Tibial artery (tissue), 4 donors: ENCODE results near the gene B4GALNT4.

Experiments
- DNase-seq, 2 donors: peaks; one replicate each; pipeline ENCODE4 v3.0.0-alpha.2; 2019
- H3K27ac ChIP-seq, 2 donors: fragments of 200-600 bp; sonication (generic) in 1 of 2; 1 replicate in 1 of 2; 2 replicates in 1 of 2; pipeline ENCODE4 v1.5.1; 2018 to 2019; ENCODE audit warnings: mild to moderate bottlenecking in 1 of 2
- H3K27me3 ChIP-seq, 2 donors: fragments of 200-600 bp; sonication (generic) in 1 of 2; one replicate each; pipeline versions ENCODE4 v1.5.1 to v1.6.0; 2016 to 2019
- H3K36me3 ChIP-seq, 3 donors: fragments of 200-600 bp; sonication (generic) in 2 of 3; one replicate each; pipeline ENCODE4 v1.5.1; 2016 to 2019; ENCODE audit warnings: mild to moderate bottlenecking in 2 of 3
- H3K4me1 ChIP-seq, 4 donors: fragments of 200-600 bp; sonication (generic) in 2 of 4; 1 replicate in 3 of 4; 2 replicates in 1 of 4; pipeline ENCODE4 v1.5.1; 2016 to 2019
- H3K4me3 ChIP-seq, 2 donors: fragments of 200-600 bp; sonication (generic) in 1 of 2; 1 replicate in 1 of 2; 2 replicates in 1 of 2; pipeline ENCODE4 v1.5.1; 2018 to 2019; ENCODE audit warnings: mild to moderate bottlenecking in 2 of 2
- H3K9me3 ChIP-seq, 3 donors: fragments of 200-600 bp; sonication (generic) in 1 of 3; one replicate each; pipeline ENCODE4 v1.5.1; 2016 to 2019
- CTCF ChIP-seq, 2 experiments: fragments of 200-600 bp in 1 of 2; fragments of 450-650 bp in 1 of 2; IDR thresholded peaks; one replicate each; pipeline ENCODE4 v1.5.1; 2017 to 2019; ENCODE audit warnings: antibody characterized with exemption in 2 of 2, mild to moderate bottlenecking in 1 of 2, moderate library complexity in 1 of 2
- intact Hi-C: fragments of 100-400 bp; cut with DNase I; formaldehyde crosslinking; loops from one replicate; pipeline ENCODE4 v1.15.0; 2023; ENCODE audit warnings: low total_unique reads

B4GALNT4 gene

GRCh38 chr11:412641-413119, 43.4 kb downstream of the B4GALNT4 start:
- no peak overlapping the region for H3K4me3 ChIP-seq
- no peaks in the 10 kb centered on the region for H3K36me3 ChIP-seq
- TF ChIP-seq CTCF (IDR thresholded peaks at IDR 0.05): no peak
- peaks cover 0 to 29% (median 18%) of the 10 kb centered on the region in 4 donors for H3K4me1 ChIP-seq
- no peaks in the 10 kb centered on the region for H3K9me3 ChIP-seq
- no peak overlapping the region for H3K27ac ChIP-seq
- no peak for DNase-seq
- H3K27me3 ChIP-seq: peaks cover 0 to 50% of the 10 kb centered on the region in 2 donors
- intact Hi-C loops: no loop called here

- H3K9me3 ChIP-seq: no peaks in the 10 kb centered on the region
- no peaks in the 10 kb centered on the region for H3K36me3 ChIP-seq
- H3K27me3 ChIP-seq: peaks cover 0 to 56% of the 10 kb centered on the region in 2 donors
- no peak overlapping the region for H3K4me3 ChIP-seq
- no peak overlapping the region for H3K27ac ChIP-seq
- peaks cover 0 to 26% (median 16%) of the 10 kb centered on the region in 4 donors for H3K4me1 ChIP-seq
- intact Hi-C loops: no loop called here
- no peak for DNase-seq
- TF ChIP-seq CTCF (IDR thresholded peaks at IDR 0.05): no peak
Measured at GRCh38 chr11:413120-414081, 44.1 kb downstream of the B4GALNT4 start.

- no peak for DNase-seq
- peaks cover 0 to 61% of the 10 kb centered on the region in 2 donors for H3K27me3 ChIP-seq
- H3K27ac ChIP-seq: no peak overlapping the region
- no peaks in the 10 kb centered on the region for H3K36me3 ChIP-seq
- TF ChIP-seq CTCF (IDR thresholded peaks at IDR 0.05): no peak
- H3K9me3 ChIP-seq: no peaks in the 10 kb centered on the region
- intact Hi-C loops: no loop called here
- peaks cover 0 to 18% (median 15%) of the 10 kb centered on the region in 4 donors for H3K4me1 ChIP-seq
- peak overlapping the region; percentile 16 to 39 for H3K4me3 ChIP-seq
Measured at GRCh38 chr11:414318-414857, 45.1 kb downstream of the B4GALNT4 start.

- intact Hi-C loops: no loop called here
- H3K4me1 ChIP-seq: peaks cover 0 to 18% (median 15%) of the 10 kb centered on the region in 4 donors
- no peak for DNase-seq
- TF ChIP-seq CTCF (IDR thresholded peaks at IDR 0.05): no peak
- no peaks in the 10 kb centered on the region for H3K36me3 ChIP-seq
- H3K4me3 ChIP-seq: peak overlapping the region; percentile 10 to 36
- no peaks in the 10 kb centered on the region for H3K9me3 ChIP-seq
- no peak overlapping the region for H3K27ac ChIP-seq
- peaks cover 0 to 64% of the 10 kb centered on the region in 2 donors for H3K27me3 ChIP-seq
Measured at GRCh38 chr11:415640-416041, 46.3 kb downstream of the B4GALNT4 start.

- Histone ChIP-seq H3K27me3 (peaks cover 0 to 69% of the 10 kb centered on the region in 2 donors), H3K4me1 (peaks cover 0 to 18% (median 15%) of the 10 kb centered on the region in 4 donors)
- intact Hi-C loops: no loop called here
Measured at GRCh38 chr11:416051-416756, 46.9 kb downstream of the B4GALNT4 start.

More at GRCh38 chr11:416051-416756, 46.9 kb downstream of the B4GALNT4 start:
- TF ChIP-seq CTCF (IDR thresholded peaks at IDR 0.05): no peak
- Histone ChIP-seq H3K27ac (no peak overlapping the region), H3K9me3 (no peaks in the 10 kb centered on the region), H3K4me3 (peak overlapping the region; percentile 36 to 50), H3K36me3 (no peaks in the 10 kb centered on the region)
- DNase-seq: no peak
